ENCODE results near the gene PTBP2. TPM values are rescaled to one million over a fixed set of nuclear protein-coding genes. Genes with fewer than 3 reads are reported as not detected.

PTBP2 gene
- total and polyA plus RNA-seq, 9 donors, result 14.7 to 43.1 (median 28.0) TPM

DNA sequence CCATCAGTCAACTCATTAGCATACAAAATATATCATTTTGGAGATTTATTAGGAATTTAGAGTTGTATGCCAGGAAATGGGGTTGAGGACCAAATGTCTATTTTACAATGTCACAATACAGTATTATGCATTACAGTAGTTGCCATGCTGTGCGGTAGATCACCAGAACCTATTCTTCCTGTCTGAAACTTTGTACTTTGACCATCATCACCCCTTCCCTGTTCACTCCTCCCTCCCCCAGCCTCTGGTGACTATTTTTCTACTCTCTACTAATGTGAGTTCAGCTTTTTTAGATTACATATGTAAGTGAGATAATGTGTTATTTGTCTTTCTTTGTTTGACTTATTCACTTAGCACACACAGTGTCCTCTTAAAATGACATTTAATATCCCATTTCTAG is 50.8 kb downstream of the PTBP2 start:
- Histone ChIP-seq H3K9me3 (no peaks in the 10 kb centered on the region), H3K4me1 (ENCODE audit: insufficient read depth) (no peaks in the 10 kb centered on the region), H3K27ac (no peak overlapping the region), H3K27me3 (no peaks in the 10 kb centered on the region), H3K36me3 (no peaks in the 10 kb centered on the region), H3K4me3 (no peak overlapping the region)
- intact Hi-C loops (cut with DNase I), result no loop called here
- TF ChIP-seq, protein P1, sequence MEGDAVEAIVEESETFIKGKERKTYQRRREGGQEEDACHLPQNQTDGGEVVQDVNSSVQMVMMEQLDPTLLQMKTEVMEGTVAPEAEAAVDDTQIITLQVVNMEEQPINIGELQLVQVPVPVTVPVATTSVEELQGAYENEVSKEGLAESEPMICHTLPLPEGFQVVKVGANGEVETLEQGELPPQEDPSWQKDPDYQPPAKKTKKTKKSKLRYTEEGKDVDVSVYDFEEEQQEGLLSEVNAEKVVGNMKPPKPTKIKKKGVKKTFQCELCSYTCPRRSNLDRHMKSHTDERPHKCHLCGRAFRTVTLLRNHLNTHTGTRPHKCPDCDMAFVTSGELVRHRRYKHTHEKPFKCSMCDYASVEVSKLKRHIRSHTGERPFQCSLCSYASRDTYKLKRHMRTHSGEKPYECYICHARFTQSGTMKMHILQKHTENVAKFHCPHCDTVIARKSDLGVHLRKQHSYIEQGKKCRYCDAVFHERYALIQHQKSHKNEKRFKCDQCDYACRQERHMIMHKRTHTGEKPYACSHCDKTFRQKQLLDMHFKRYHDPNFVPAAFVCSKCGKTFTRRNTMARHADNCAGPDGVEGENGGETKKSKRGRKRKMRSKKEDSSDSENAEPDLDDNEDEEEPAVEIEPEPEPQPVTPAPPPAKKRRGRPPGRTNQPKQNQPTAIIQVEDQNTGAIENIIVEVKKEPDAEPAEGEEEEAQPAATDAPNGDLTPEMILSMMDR (IDR thresholded peaks at IDR 0.05), result no peak
- TF ChIP-seq POLR2A (IDR thresholded peaks at IDR 0.05), result no peak
- TF ChIP-seq EP300 (IDR thresholded peaks at IDR 0.05), result no peak
- WGBS, 3 donors, result 97 to 100% (median 98%) methylated on average over 1 of the region's 1 CpG
- DNase-seq, result no peak

DNA sequence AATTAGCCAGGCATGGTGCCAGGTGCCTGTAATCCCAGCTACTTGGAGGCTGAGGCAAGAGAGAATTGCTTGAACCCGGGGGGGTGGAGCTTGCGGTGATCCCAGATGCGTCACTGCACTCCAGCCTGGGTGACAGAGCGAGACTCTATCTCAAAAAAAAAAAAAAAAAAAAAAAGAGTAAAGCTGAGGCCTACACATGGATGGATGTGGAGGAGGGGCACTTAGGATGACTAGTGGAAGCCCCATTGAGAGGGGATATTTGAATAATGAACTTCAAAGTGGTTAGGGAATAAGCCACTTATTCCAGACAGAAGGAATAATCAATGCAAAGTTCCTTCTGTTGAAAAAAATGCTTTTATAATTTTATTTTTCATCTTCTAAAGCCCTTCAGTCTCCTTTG is 51.4 kb downstream of the PTBP2 start:
- Histone ChIP-seq H3K9me3 (no peaks in the 10 kb centered on the region), H3K4me1 (ENCODE audit: insufficient read depth) (no peaks in the 10 kb centered on the region), H3K4me3 (no peak overlapping the region), H3K27ac (no peak overlapping the region), H3K27me3 (no peaks in the 10 kb centered on the region), H3K36me3 (no peaks in the 10 kb centered on the region)
- intact Hi-C loops (cut with DNase I), result no loop called here
- no peak for TF ChIP-seq EP300 (IDR thresholded peaks at IDR 0.05)
- TF ChIP-seq, protein P1 (IDR thresholded peaks at IDR 0.05), result no peak
- TF ChIP-seq POLR2A (IDR thresholded peaks at IDR 0.05), result no peak
- 95 to 99% (median 99%) methylated on average over 4 of the region's 4 CpGs for WGBS, 3 donors
- no peak for DNase-seq

DNA sequence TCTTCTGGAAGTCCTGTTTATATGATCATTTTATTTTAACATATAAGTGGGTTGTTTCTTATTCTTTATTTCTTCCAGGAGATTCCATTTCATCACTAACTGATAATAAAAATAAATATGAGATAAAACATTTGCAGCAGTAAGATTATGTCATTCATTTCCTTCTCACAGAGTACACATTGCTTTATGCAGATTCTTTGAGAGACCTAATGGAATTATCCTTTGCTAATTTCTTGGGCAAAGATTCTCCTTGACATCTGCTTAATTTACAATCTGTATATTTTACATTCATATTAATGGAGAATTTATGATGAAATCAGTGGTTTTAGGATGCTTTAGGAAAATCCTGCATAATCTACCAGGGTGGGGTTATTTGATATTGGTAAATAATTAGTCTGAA is 60.6 kb downstream of the PTBP2 start:
- H3K36me3 ChIP-seq, result no peaks in the 10 kb centered on the region
- no peaks in the 10 kb centered on the region for H3K9me3 ChIP-seq
- no peaks in the 10 kb centered on the region for H3K27me3 ChIP-seq
- no peak for DNase-seq
- H3K27ac ChIP-seq, result no peak overlapping the region
- intact Hi-C loops (cut with DNase I), result no loop called here
- no peaks in the 10 kb centered on the region for H3K4me1 ChIP-seq (ENCODE audit: insufficient read depth)
- H3K4me3 ChIP-seq, result no peak overlapping the region
- TF ChIP-seq EP300 (IDR thresholded peaks at IDR 0.05) (no peak), POLR2A (IDR thresholded peaks at IDR 0.05) (no peak)
- TF ChIP-seq, protein P1 (IDR thresholded peaks at IDR 0.05), result no peak

DNA sequence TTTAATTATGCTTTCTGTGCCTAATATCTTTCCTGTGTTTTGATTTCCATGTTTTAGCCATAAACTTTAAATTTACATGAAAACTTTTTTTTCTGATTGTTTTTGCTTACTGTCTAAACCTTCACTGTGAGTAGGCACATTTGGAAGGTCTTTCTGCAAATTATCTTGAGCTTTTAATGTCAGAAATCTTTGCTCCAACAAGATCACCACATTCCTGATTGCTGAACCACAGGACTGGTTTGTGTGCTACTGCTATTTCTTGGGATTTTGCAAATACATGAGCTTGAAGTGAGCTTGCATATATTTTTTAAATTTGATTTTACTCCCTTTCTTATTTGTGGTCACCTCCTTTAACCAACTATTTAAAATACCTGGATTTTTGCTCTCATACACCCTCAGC is 61.3 kb downstream of the PTBP2 start:
- intact Hi-C loops (cut with DNase I), result no loop called here
- no peaks in the 10 kb centered on the region for H3K4me1 ChIP-seq (ENCODE audit: insufficient read depth)
- H3K9me3 ChIP-seq, result no peaks in the 10 kb centered on the region
- DNase-seq, result no peak
- no peak overlapping the region for H3K4me3 ChIP-seq
- no peaks in the 10 kb centered on the region for H3K36me3 ChIP-seq
- TF ChIP-seq, protein P1 (IDR thresholded peaks at IDR 0.05), result no peak
- TF ChIP-seq POLR2A (IDR thresholded peaks at IDR 0.05) (no peak), EP300 (IDR thresholded peaks at IDR 0.05) (no peak)
- H3K27me3 ChIP-seq, result no peaks in the 10 kb centered on the region
- no peak overlapping the region for H3K27ac ChIP-seq

DNA sequence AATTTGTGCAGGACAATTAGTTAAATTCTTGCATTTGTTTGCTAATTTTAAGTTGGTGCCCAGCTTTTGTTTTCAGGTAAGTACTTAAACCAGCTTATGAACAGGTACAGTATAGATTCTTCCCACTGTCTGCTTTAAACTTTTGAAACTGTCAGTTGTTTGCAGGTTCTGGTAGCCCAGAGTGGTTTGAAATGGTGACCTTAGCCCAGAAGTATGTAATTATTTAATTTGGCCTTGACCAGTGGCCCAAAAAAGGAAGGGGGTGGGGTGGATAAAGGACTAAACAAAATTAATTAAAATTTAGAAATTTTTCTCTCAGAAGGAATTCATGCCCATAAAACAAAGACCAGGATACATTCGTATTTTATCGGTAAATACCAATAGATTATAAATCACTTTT is 69.0 kb downstream of the PTBP2 start:
- intact Hi-C loops (cut with DNase I), result no loop called here
- H3K9me3 ChIP-seq, result no peaks in the 10 kb centered on the region
- 90 to 96% (median 90%) methylated on average over 2 of the region's 2 CpGs for WGBS, 3 donors
- no peak for DNase-seq
- no peak overlapping the region for H3K27ac ChIP-seq
- H3K4me1 ChIP-seq (ENCODE audit: insufficient read depth), result no peaks in the 10 kb centered on the region
- H3K36me3 ChIP-seq, result no peaks in the 10 kb centered on the region
- TF ChIP-seq POLR2A (IDR thresholded peaks at IDR 0.05), result no peak
- TF ChIP-seq EP300 (IDR thresholded peaks at IDR 0.05), result no peak
- TF ChIP-seq, protein P1 (IDR thresholded peaks at IDR 0.05), result no peak
- H3K4me3 ChIP-seq, result no peak overlapping the region
- no peaks in the 10 kb centered on the region for H3K27me3 ChIP-seq
